ENCODE data around the gene CLEC1B.

DNA sequence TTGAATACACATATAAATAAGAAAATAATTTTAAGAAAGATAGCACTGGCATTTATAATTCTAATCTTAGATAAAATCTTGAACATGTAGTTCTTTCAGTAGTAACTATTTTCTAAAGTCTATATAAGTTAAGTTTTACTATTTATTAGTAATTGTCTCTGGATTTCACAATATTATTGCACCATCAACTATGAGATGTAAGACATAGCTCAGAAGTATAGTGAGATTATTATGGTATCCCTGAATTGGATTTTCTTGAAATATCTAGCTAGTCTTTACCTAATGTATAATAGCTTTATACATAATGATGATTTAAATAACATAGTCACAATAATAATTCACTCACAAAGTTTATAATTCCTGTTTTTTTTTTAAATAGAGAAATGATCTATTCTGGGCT lies 21.0 kb downstream of the CLEC1B start:
- TF ChIP-seq, protein P1, sequence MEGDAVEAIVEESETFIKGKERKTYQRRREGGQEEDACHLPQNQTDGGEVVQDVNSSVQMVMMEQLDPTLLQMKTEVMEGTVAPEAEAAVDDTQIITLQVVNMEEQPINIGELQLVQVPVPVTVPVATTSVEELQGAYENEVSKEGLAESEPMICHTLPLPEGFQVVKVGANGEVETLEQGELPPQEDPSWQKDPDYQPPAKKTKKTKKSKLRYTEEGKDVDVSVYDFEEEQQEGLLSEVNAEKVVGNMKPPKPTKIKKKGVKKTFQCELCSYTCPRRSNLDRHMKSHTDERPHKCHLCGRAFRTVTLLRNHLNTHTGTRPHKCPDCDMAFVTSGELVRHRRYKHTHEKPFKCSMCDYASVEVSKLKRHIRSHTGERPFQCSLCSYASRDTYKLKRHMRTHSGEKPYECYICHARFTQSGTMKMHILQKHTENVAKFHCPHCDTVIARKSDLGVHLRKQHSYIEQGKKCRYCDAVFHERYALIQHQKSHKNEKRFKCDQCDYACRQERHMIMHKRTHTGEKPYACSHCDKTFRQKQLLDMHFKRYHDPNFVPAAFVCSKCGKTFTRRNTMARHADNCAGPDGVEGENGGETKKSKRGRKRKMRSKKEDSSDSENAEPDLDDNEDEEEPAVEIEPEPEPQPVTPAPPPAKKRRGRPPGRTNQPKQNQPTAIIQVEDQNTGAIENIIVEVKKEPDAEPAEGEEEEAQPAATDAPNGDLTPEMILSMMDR (IDR thresholded peaks at IDR 0.05), result no peak
- no peak for TF ChIP-seq POLR2A (IDR thresholded peaks at IDR 0.05)
- no peak for TF ChIP-seq POLR2AphosphoS5 (IDR thresholded peaks at IDR 0.05)

Measured in upper lobe of left lung (tissue), 4 donors.